GM23248 (cell line): ENCODE results near the gene PTDSS2. TPM values are rescaled to one million over a fixed set of nuclear protein-coding genes. Genes with fewer than 3 reads are reported as not detected.
A peak's percentile ranks its signal among the peaks of the same experiment; 100 is the strongest.

ENCODE experiments used
- DNase-seq: peaks from one replicate; pipeline ENCODE4 v3.0.0-alpha.2; 2015
- H2AFZ ChIP-seq: fragments of 200-600 bp; sonication (generic); 2 replicates; pipeline ENCODE4 v1.6.1; 2016; ENCODE audit warnings: antibody characterized with exemption
- H3F3A ChIP-seq: fragments of 200-600 bp; sonication (generic); 2 replicates; pipeline ENCODE4 v1.6.1; 2016; ENCODE audit warnings: mild to moderate bottlenecking, antibody characterized with exemption, mixed run types; ENCODE audit not compliant: insufficient read depth
- H3K27ac ChIP-seq: fragments of 200-600 bp; sonication (generic); 2 replicates; pipeline ENCODE4 v1.5.1; 2016; ENCODE audit warnings: mild to moderate bottlenecking
- H3K27me3 ChIP-seq: fragments of 200-600 bp; sonication (generic); replicated peaks from 2 replicates; pipeline ENCODE4 v1.6.1; 2016; ENCODE audit warnings: mild to moderate bottlenecking; ENCODE audit not compliant: insufficient read depth
- H3K36me3 ChIP-seq: fragments of 200-600 bp; sonication (generic); 2 replicates; pipeline ENCODE4 v1.6.1; 2016; ENCODE audit warnings: low read depth, mild to moderate bottlenecking
- H3K4me1 ChIP-seq: fragments of 200-600 bp; sonication (generic); 2 replicates; pipeline ENCODE4 v1.6.1; 2016; ENCODE audit warnings: mild to moderate bottlenecking; ENCODE audit not compliant: insufficient read depth
- H3K4me2 ChIP-seq: fragments of 200-600 bp; sonication (generic); one replicate; pipeline ENCODE4 v1.6.1; 2016; ENCODE audit warnings: mild to moderate bottlenecking; ENCODE audit not compliant: unreplicated experiment
- H3K4me3 ChIP-seq: fragments of 200-600 bp; sonication (generic); 2 replicates; pipeline ENCODE4 v1.5.1; 2016; ENCODE audit warnings: mild to moderate bottlenecking
- H3K79me2 ChIP-seq: fragments of 200-600 bp; sonication (generic); 2 replicates; pipeline ENCODE4 v1.6.1; 2016; ENCODE audit warnings: mild to moderate bottlenecking; ENCODE audit not compliant: insufficient read depth
- H3K9ac ChIP-seq: fragments of 200-600 bp; sonication (generic); 2 replicates; pipeline ENCODE4 v1.6.1; 2016; ENCODE audit warnings: mild to moderate bottlenecking
- H3K9me2 ChIP-seq: fragments of 200-600 bp; sonication (generic); 2 replicates; pipeline ENCODE4 v1.6.1; 2016; ENCODE audit warnings: mixed run types, mild to moderate bottlenecking, moderate library complexity; ENCODE audit not compliant: insufficient read depth
- H3K9me3 ChIP-seq: fragments of 200-600 bp; sonication (generic); one replicate; pipeline ENCODE4 v1.6.1; 2017; ENCODE audit warnings: low read depth
- H4K20me1 ChIP-seq: fragments of 200-600 bp; sonication (generic); 2 replicates; pipeline ENCODE4 v1.6.0; 2016; ENCODE audit not compliant: insufficient read depth
- EZH2 ChIP-seq: fragments of 200-600 bp; sonication (generic); IDR thresholded peaks from 2 replicates; pipeline ENCODE4 v1.6.1; 2018; ENCODE audit warnings: antibody characterized with exemption, mild to moderate bottlenecking; ENCODE audit not compliant: insufficient read depth, poor library complexity, severe bottlenecking
- EZH2phosphoT487 ChIP-seq: fragments of 200-600 bp; sonication (generic); IDR thresholded peaks from 2 replicates; pipeline ENCODE4 v1.6.1; 2018; ENCODE audit warnings: antibody characterized with exemption, moderate library complexity, mild to moderate bottlenecking, low read depth; ENCODE audit not compliant: insufficient read depth
- WGBS, 2 experiments: methylation state at CpG; one replicate each; pipeline ENCODE4 v1.1.6; 2015 to 2017; ENCODE audit warnings: low lambda C conversion rate in 2 of 2, low coverage in 1 of 2; ENCODE audit errors: missing lambda C conversion rate in 2 of 2; 5-methylcytosine and 5-hydroxymethylcytosine counted together
- in situ Hi-C: fragments of 300-500 bp; cut with MboI; formaldehyde crosslinking; loops from 2 replicates; pipeline ENCODE4 v1.15.0; 2020
- polyA plus RNA-seq: library from polyadenylated mRNA; unstranded; fragments of >200 nt; fragmentation: Nextera tagmentation; extraction: Ambion mirVana; gene quantifications from 2 replicates; pipeline ENCODE4 v1.2.1, GENCODE V29; 2016
- total RNA-seq: library from RNA; depleted of rRNA; stranded (reverse); fragments of >200 nt; shearing (Covaris generic); gene quantifications from 2 replicates; pipeline ENCODE4 v1.2.3, GENCODE V29; 2014

The PTDSS2 gene
- total and polyA plus RNA-seq, 2 experiments from 2014 or later = 22.2 to 44.1 TPM

DNA sequence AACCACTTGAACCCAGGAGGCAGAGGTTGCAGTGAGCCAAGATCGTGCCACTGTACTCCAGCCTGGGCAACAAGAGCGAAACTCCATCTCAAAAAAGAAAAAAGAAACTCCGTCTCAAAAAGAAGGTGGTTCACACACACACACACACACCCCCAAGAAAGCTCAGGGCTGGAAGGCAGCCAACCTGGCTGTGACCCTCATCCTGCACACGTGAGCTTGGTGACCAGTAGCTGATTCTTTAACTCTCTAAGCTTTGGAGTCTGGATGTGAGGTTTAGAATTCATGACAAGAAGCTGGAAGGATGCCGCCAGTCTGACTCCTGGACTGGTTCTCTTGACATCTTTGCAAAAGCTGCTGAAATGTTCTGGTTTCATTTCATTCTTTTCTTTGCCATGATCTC, 58.9 kb downstream of the PTDSS2 start:
- no peak for TF ChIP-seq EZH2
- TF ChIP-seq EZH2phosphoT487 = no peak
- Histone ChIP-seq H3K27me3 (no peaks in the 10 kb centered on the region), H3K4me3 (no peak overlapping the region), H3K9me3 (no peaks in the 10 kb centered on the region), H3K9ac (no peak overlapping the region), H3K9me2 (no peaks in the 10 kb centered on the region), H3K27ac (no peak overlapping the region), H3K4me2 (no peak overlapping the region), H2AFZ (no peak overlapping the region), H4K20me1 (no peaks in the 10 kb centered on the region), H3K4me1 (peaks cover 12% of the 10 kb centered on the region), H3K79me2 (peaks cover 54% of the 10 kb centered on the region), H3F3A (peaks cover 12% of the 10 kb centered on the region), H3K36me3 (peaks cover 13% of the 10 kb centered on the region; the same call in 1 of the 2 replicates)
- WGBS, 2 experiments = 83 to 87% methylated on average over 5 of the region's 5 CpGs
- no peak for DNase-seq
- in situ Hi-C loops = no loop called here

DNA sequence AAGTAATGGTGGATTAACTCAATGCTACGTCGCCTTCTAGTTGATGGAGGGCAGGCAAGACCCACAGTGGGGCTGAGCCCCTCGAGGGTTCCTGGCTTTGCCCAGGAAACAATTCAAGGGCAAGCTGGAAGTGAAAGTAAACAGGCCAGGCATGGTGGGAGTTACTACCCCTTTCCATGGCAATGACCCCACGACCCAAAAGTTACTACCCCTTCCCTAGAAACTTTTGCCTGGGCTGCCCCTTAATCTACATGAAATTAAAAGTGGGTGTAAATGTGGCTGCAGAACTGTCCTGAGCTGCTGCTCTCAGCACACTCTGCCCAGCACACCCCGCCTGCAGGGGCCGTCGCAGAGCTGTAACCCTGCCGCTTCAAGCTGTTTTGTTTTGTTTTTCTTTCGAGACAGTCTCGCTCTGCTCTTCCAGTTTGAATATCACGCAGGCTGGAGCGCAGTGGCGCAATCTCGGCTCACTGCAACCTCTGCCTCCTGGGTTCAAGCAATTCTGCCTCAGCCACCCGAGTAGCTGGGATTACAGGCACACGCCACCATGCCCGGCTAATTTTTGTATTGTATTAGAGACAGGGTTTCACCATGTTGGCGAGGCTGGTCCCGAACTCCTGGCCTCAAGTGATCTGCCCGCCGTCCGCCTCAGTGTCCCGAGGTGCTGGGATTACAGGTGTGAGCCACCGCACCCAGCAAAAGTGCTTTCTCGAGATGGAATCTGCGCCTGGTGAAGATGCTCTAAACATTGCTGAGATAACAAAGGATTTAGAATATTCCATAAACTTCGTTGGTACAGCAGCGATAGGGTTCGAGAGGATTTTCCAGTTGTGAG, 62.9 kb downstream of the PTDSS2 start:
- Histone ChIP-seq H3K9me2 (no peaks in the 10 kb centered on the region), H3K4me1 (peaks cover 6% of the 10 kb centered on the region; the same call in 1 of the 2 replicates), H3K4me3 (no peak overlapping the region), H3F3A (no peaks in the 10 kb centered on the region), H3K27ac (no peak overlapping the region), H3K4me2 (no peak overlapping the region), H2AFZ (no peak overlapping the region), H3K9ac (no peak overlapping the region), H3K36me3 (peaks cover 13% of the 10 kb centered on the region; the same call in 1 of the 2 replicates), H3K27me3 (no peaks in the 10 kb centered on the region), H3K79me2 (peaks cover 42% of the 10 kb centered on the region), H3K9me3 (no peaks in the 10 kb centered on the region), H4K20me1 (no peaks in the 10 kb centered on the region)
- DNase-seq = no peak
- WGBS, 2 experiments = 94 to 95% methylated on average over 29 of the region's 29 CpGs
- in situ Hi-C loops = no loop called here
- TF ChIP-seq EZH2phosphoT487 (no peak), EZH2 (no peak)

DNA sequence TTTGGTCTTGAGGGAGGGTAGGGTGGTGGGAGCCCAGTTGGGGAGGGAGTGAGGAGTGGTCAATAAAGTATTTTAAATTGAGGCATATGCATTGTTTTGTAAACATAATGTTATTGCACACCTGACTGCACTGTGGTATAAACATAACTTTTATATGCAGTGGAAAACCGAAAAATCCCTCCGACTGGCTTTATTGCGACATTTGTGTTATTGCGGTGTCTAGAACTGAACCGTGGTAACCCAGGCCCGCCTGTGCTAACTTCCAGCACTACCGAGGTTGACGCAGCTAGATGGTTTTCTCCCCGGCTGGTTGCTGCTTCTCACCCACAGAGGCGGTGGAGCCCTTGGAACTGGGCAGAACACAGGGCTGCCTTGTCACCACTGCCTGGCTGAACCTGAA, 64.5 kb downstream of the PTDSS2 start:
- no peak overlapping the region for H2AFZ ChIP-seq
- H3K9ac ChIP-seq = no peak overlapping the region
- no peak overlapping the region for H3K4me3 ChIP-seq
- WGBS, 2 experiments = 99% methylated on average over 10 of the region's 10 CpGs
- H3K4me2 ChIP-seq = no peak overlapping the region
- in situ Hi-C loops = no loop called here
- no peaks in the 10 kb centered on the region for H3K9me2 ChIP-seq
- DNase-seq = no peak
- no peaks in the 10 kb centered on the region for H3K9me3 ChIP-seq
- no peaks in the 10 kb centered on the region for H4K20me1 ChIP-seq
- H3K27ac ChIP-seq = no peak overlapping the region
- H3K27me3 ChIP-seq = no peaks in the 10 kb centered on the region
- TF ChIP-seq EZH2 = no peak
- TF ChIP-seq EZH2phosphoT487 = no peak
- peaks cover 27% of the 10 kb centered on the region for H3K79me2 ChIP-seq
- H3K36me3 ChIP-seq = peaks cover 3% of the 10 kb centered on the region; the same call in 1 of the 2 replicates
- H3K4me1 ChIP-seq = peaks cover 9% of the 10 kb centered on the region; the same call in 1 of the 2 replicates
- H3F3A ChIP-seq = no peaks in the 10 kb centered on the region

DNA sequence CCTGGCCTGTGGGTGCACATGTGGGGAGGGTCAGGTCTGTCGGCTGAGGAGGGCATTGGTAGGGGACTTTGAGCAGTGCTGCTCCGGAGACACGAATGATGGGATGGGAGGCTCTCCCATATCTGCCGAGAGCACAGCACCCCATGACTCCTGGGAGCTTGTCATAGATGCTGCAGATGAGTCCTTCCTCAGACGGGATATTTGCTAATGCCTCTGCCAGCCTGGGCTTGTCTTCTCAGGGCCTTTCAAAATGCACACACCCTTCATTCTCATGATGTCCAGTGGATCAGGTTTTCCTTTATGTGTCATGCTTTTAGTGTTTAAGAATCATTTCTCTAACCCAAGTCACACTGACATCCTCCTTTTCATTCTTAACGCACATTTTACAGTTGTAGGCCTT, 65.1 kb downstream of the PTDSS2 start:
- H3K79me2 ChIP-seq = peaks cover 22% of the 10 kb centered on the region
- H3K27ac ChIP-seq = no peak overlapping the region
- peaks cover 3% of the 10 kb centered on the region; the same call in 1 of the 2 replicates for H3K36me3 ChIP-seq
- H3K9ac ChIP-seq = no peak overlapping the region
- H3K27me3 ChIP-seq = no peaks in the 10 kb centered on the region
- no peaks in the 10 kb centered on the region for H3K9me3 ChIP-seq
- H3K4me2 ChIP-seq = no peak overlapping the region
- no peaks in the 10 kb centered on the region for H4K20me1 ChIP-seq
- peak; percentile 33 for DNase-seq
- H3K4me3 ChIP-seq = no peak overlapping the region
- no peak overlapping the region for H2AFZ ChIP-seq
- WGBS, 2 experiments = 67 to 74% methylated on average over 6 of the region's 6 CpGs
- H3K4me1 ChIP-seq = peaks cover 9% of the 10 kb centered on the region; the same call in 1 of the 2 replicates
- no peaks in the 10 kb centered on the region for H3K9me2 ChIP-seq
- TF ChIP-seq EZH2phosphoT487 (no peak), EZH2 (no peak)
- in situ Hi-C loops = no loop called here
- H3F3A ChIP-seq = no peaks in the 10 kb centered on the region
